Astrocyte (in vitro differentiated cells and primary cell): ENCODE results near the gene DGKB. TPM values are rescaled to one million over a fixed set of nuclear protein-coding genes. Genes with fewer than 3 reads are reported as not detected.

Source experiments
- DNase-seq: peaks from one replicate; pipeline ENCODE4 v3.0.0-alpha.2; 2010; ENCODE audit warnings: low read depth
- FAIRE-seq: peaks from 2 replicates; lab custom pipeline; 2011; peaks lifted over from hg19 to GRCh38; lab: Jason Lieb, UNC
- H2AFZ ChIP-seq: 2 replicates; pipeline ENCODE4 v1.6.0; 2012; ENCODE audit warnings: low read depth, low read length, inconsistent platforms
- H3K27ac ChIP-seq: 2 replicates; pipeline ENCODE4 v1.5.1; 2011; ENCODE audit warnings: low read depth, low read length, inconsistent platforms
- H3K27me3 ChIP-seq: 2 replicates; pipeline ENCODE4 v1.6.0; 2011; ENCODE audit warnings: low read length, inconsistent platforms; ENCODE audit not compliant: insufficient read depth
- H3K36me3 ChIP-seq: 2 replicates; pipeline ENCODE4 v1.5.1; 2011; ENCODE audit warnings: low read length, inconsistent platforms; ENCODE audit not compliant: insufficient read depth
- H3K4me1 ChIP-seq: 2 replicates; pipeline ENCODE4 v1.5.1; 2011; ENCODE audit warnings: low read length, inconsistent platforms; ENCODE audit not compliant: insufficient read depth
- H3K4me2 ChIP-seq: 2 replicates; pipeline ENCODE4 v1.6.0; 2012; ENCODE audit warnings: low read length, inconsistent platforms
- H3K4me3 ChIP-seq: 2 replicates; pipeline ENCODE4 v1.5.1; 2011; ENCODE audit warnings: low read depth, mild to moderate bottlenecking, low read length, inconsistent platforms; ENCODE audit not compliant: insufficient read depth
- H3K79me2 ChIP-seq: 2 replicates; pipeline ENCODE4 v1.6.0; 2012; ENCODE audit warnings: mild to moderate bottlenecking, low read length, inconsistent platforms; ENCODE audit not compliant: insufficient read depth
- H3K9ac ChIP-seq: 2 replicates; pipeline ENCODE4 v1.6.0; 2012; ENCODE audit warnings: mild to moderate bottlenecking, low read length, inconsistent platforms
- H3K9me3 ChIP-seq: 2 replicates; pipeline ENCODE4 v1.5.1; 2012; ENCODE audit warnings: low read depth, mild to moderate bottlenecking, low read length, inconsistent platforms; ENCODE audit not compliant: insufficient read depth
- H4K20me1 ChIP-seq: 2 replicates; pipeline ENCODE4 v1.6.0; 2012; ENCODE audit warnings: low read length, inconsistent platforms; ENCODE audit not compliant: insufficient read depth
- H3K27ac Mint-ChIP-seq: one replicate; pipeline ENCODE4 v1.8.0; 2021; ENCODE audit warnings: mild to moderate bottlenecking, mixed read lengths; ENCODE audit not compliant: unreplicated experiment
- H3K27me3 Mint-ChIP-seq: one replicate; pipeline ENCODE4 v1.8.0; 2021; ENCODE audit warnings: low read depth, mixed read lengths; ENCODE audit not compliant: unreplicated experiment
- H3K36me3 Mint-ChIP-seq: one replicate; pipeline ENCODE4 v1.8.0; 2021; ENCODE audit warnings: low read depth, mixed read lengths; ENCODE audit not compliant: unreplicated experiment
- H3K4me1 Mint-ChIP-seq: one replicate; pipeline ENCODE4 v1.8.0; 2021; ENCODE audit warnings: low read depth, mixed read lengths; ENCODE audit not compliant: unreplicated experiment
- H3K4me3 Mint-ChIP-seq: one replicate; pipeline ENCODE4 v1.8.0; 2021; ENCODE audit warnings: mild to moderate bottlenecking, moderate library complexity, mixed read lengths; ENCODE audit not compliant: unreplicated experiment
- H3K9me3 Mint-ChIP-seq: one replicate; pipeline ENCODE4 v1.8.0; 2021; ENCODE audit warnings: mild to moderate bottlenecking, mixed read lengths; ENCODE audit not compliant: unreplicated experiment
- CTCF ChIP-seq: IDR thresholded peaks from 2 replicates; pipeline ENCODE4 v1.5.1; 2011; ENCODE audit warnings: low read depth, mild to moderate bottlenecking, inconsistent platforms, low read length, moderate library complexity; ENCODE audit not compliant: insufficient read depth
- EZH2 ChIP-seq: IDR thresholded peaks from 2 replicates; pipeline ENCODE4 v1.6.1; 2012; ENCODE audit warnings: mild to moderate bottlenecking, low read length, inconsistent platforms; ENCODE audit not compliant: insufficient read depth
- total RNA-seq: library from RNA; stranded (reverse); gene quantifications from 2 replicates; pipeline ENCODE4 v1.2.1, GENCODE V29; 2021

The DGKB gene
- total RNA-seq, 1 donor from 2014 or later, result 0.39 TPM

GRCh38 chr7:14137676-14138075 lies 764.9 kb downstream of the DGKB start:
- no peaks in the 10 kb centered on the region for H3K9me3 Mint-ChIP-seq
- no peak overlapping the region for H3K27ac ChIP-seq
- no peaks in the 10 kb centered on the region for H3K36me3 ChIP-seq
- H3K9ac ChIP-seq, result no peak overlapping the region
- H3K4me3 ChIP-seq, result no peak overlapping the region
- TF ChIP-seq EZH2 (no peak), CTCF (no peak)
- peaks cover 2% of the 10 kb centered on the region for H3K4me1 Mint-ChIP-seq
- H2AFZ ChIP-seq, result no peak overlapping the region
- no peaks in the 10 kb centered on the region for H3K4me1 ChIP-seq
- no peaks in the 10 kb centered on the region for H3K27me3 ChIP-seq
- H3K79me2 ChIP-seq, result no peaks in the 10 kb centered on the region
- H3K4me3 Mint-ChIP-seq, result no peak overlapping the region
- DNase-seq (no peak), FAIRE-seq (no peak)
- no peak overlapping the region for H3K4me2 ChIP-seq
- H3K36me3 Mint-ChIP-seq, result no peaks in the 10 kb centered on the region
- no peak overlapping the region for H3K27ac Mint-ChIP-seq
- no peaks in the 10 kb centered on the region for H3K27me3 Mint-ChIP-seq
- H4K20me1 ChIP-seq, result no peaks in the 10 kb centered on the region
- no peaks in the 10 kb centered on the region for H3K9me3 ChIP-seq

- no peak overlapping the region for H3K4me3 Mint-ChIP-seq
- Histone ChIP-seq H3K27ac (no peak overlapping the region), H3K9ac (no peak overlapping the region), H3K4me3 (no peak overlapping the region), H3K4me2 (no peak overlapping the region), H3K36me3 (no peaks in the 10 kb centered on the region), H3K27me3 (no peaks in the 10 kb centered on the region), H3K9me3 (no peaks in the 10 kb centered on the region), H4K20me1 (no peaks in the 10 kb centered on the region), H3K79me2 (no peaks in the 10 kb centered on the region), H2AFZ (no peak overlapping the region), H3K4me1 (no peaks in the 10 kb centered on the region)
- DNase-seq, result no peak
- no peaks in the 10 kb centered on the region for H3K36me3 Mint-ChIP-seq
- H3K27me3 Mint-ChIP-seq, result peaks cover 1% of the 10 kb centered on the region
- no peak overlapping the region for H3K27ac Mint-ChIP-seq
- peaks cover 2% of the 10 kb centered on the region for H3K4me1 Mint-ChIP-seq
- TF ChIP-seq EZH2 (no peak), CTCF (no peak)
- no peak for FAIRE-seq
- H3K9me3 Mint-ChIP-seq, result no peaks in the 10 kb centered on the region
Measured at GRCh38 chr7:14133752-14134151, 768.8 kb downstream of the DGKB start.

GRCh38 chr7:14125998-14126397 lies 776.6 kb downstream of the DGKB start:
- no peak overlapping the region for H3K9ac ChIP-seq
- no peaks in the 10 kb centered on the region for H3K36me3 ChIP-seq
- H2AFZ ChIP-seq, result no peak overlapping the region
- H3K4me1 ChIP-seq, result no peaks in the 10 kb centered on the region
- H3K36me3 Mint-ChIP-seq, result no peaks in the 10 kb centered on the region
- no peaks in the 10 kb centered on the region for H3K27me3 ChIP-seq
- H3K4me1 Mint-ChIP-seq, result no peaks in the 10 kb centered on the region
- no peak overlapping the region for H3K4me3 Mint-ChIP-seq
- H3K27me3 Mint-ChIP-seq, result peaks cover 1% of the 10 kb centered on the region
- H3K27ac ChIP-seq, result no peak overlapping the region
- no peaks in the 10 kb centered on the region for H3K9me3 Mint-ChIP-seq
- FAIRE-seq (no peak), DNase-seq (peak; percentile 1)
- no peaks in the 10 kb centered on the region for H3K9me3 ChIP-seq
- TF ChIP-seq EZH2, result no peak
- TF ChIP-seq CTCF, result no peak
- H3K4me3 ChIP-seq, result no peak overlapping the region
- no peak overlapping the region for H3K4me2 ChIP-seq
- H3K27ac Mint-ChIP-seq, result no peak overlapping the region
- H4K20me1 ChIP-seq, result no peaks in the 10 kb centered on the region
- no peaks in the 10 kb centered on the region for H3K79me2 ChIP-seq
